HG02970 (cell line): ENCODE measurements around the gene TALDO1.

Source experiments
- ATAC-seq: cut with Tn5 transposase; IDR thresholded peaks from one replicate; pipeline ENCODE4 v1.9.1; 2021; ENCODE audit warnings: mild to moderate bottlenecking, moderate library complexity, moderate number of reproducible peaks; ENCODE audit not compliant: unreplicated experiment, low FRiP score

Gene TALDO1

DNA sequence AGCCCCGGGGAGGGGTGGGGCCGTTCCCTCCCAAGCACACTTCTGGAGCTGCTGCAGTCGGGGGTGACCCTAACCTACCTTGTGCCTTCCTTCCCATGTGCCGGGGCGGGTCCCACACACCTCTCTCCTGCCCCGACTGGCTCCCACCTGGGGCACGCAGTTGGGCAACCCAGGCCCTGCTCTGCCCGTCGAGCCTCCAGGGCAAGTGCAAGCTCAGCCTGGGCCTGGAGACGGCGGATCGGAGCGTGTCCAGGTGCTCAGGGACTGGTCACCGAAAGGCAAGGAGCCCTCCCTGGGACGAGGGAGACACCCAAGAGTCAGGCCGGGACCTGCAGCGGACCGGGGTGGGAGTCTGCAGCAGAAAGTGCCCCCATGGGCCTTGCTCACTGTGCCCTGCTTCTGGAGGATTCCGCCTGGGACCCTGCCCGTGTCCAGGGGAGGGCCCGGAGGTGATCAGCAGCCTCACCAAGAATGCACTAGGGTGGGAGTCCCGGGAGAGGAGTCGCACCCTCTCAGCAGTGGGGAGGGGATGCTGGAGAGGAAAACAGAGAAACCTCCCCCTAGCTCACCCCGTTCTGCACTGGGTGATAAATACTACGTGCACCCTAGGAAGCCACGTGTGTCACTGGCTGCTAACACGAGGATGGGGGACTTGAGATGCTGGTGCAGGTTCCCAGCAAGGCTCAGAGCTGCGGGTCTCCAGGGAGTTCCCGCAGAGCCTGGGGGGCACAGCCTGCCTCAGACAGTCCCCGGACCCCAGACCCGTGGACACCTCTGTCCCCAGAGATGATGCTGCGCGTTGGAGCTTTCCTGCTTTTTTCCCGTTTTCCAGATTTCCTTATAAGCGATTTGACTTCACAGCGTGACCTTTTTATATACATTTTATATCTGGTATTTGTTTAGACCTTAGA is 35.3 kb downstream of the TALDO1 start:
- ATAC-seq: no peak

DNA sequence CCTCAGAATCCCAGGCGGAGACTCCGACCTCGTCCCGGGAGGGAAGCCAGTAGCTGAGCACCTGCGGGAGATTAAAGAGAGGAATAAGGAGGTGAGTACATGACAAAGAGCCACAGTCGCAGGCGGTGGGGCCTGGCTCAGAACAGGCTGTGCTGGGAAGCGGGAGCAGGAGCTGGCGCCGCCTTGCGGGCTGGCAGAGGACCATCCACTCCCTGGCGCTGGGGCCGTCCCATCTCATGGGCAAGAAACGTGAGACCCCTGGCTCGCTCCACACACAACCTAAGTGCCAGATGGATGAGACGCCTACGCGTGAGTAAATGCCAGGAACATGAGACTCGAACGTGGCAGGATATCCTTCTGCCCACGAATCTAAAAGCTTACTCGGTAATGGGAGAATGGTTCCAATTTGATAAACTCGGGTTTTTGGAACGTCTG is 36.3 kb downstream of the TALDO1 start:
- no peak for ATAC-seq

DNA sequence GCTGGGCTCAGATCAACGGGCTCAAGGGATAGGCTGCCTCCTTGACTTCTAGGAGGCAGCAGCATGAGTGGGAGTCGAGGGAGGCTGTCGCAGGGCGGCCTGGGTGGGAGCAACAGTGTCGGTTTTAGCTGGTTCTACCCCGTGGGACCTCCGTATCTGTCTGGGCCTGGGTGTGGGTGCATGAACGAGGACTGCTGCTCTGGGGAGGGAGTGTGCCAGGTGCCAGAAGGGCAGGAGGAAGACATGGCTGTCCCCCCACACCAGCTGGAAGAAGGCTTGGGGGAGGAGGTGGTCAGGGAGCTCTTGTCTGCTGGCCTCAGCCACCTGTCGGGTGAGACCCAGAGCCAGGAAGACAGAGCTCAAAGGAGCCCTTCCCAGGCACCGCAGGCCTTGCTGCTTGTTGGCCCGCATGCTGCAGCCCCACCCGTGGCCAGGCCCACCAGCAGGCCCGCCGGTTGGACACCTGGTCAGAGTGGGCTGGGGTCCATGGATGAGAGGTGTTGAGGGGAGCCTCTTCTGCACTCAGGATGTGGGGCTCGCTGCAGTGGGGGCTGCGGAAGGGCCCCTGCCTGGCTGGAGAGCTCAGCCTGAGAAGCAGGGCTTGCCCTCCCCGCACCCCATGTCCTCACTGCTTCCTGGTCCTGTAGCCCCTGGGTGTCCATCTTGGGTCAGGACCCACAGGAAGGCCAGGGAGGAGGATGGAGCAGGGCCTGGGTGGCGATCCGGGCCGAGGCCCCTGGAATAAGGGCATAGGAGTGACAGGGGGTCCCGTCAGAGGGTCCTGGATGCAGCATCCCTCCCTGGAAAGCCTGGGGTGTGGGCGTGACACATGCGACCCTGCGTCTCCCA is 39.2 kb downstream of the TALDO1 start:
- no peak for ATAC-seq

DNA sequence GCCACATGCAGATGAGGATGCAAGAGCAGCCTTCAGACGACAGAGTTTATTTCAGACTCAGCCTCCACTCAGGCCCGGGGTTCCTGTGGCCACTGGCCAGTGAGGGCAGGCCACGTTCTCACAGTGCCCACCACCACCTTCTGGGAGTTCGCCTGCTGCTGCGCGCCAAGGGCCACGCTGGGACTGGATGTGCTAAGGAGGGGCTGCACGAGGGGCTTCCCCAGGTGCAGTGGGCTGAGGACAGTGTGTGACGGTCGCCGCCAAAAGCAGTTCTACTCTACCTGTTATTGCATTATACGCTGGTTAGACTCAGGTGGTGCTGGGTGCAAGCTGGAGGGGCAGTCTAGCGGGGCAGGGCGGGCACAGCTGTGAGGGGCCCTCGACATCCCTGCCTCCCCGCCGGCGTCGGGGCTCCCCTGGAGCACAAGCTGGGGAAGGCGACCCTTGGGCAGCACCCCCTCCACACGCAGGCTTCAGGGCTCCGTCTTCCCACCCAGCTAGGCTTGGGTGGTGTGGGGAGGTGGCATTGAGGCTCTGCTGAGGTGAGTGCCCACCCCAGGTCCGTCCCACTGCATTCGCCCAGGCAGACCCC is 39.9 kb downstream of the TALDO1 start:
- ATAC-seq: no peak

DNA sequence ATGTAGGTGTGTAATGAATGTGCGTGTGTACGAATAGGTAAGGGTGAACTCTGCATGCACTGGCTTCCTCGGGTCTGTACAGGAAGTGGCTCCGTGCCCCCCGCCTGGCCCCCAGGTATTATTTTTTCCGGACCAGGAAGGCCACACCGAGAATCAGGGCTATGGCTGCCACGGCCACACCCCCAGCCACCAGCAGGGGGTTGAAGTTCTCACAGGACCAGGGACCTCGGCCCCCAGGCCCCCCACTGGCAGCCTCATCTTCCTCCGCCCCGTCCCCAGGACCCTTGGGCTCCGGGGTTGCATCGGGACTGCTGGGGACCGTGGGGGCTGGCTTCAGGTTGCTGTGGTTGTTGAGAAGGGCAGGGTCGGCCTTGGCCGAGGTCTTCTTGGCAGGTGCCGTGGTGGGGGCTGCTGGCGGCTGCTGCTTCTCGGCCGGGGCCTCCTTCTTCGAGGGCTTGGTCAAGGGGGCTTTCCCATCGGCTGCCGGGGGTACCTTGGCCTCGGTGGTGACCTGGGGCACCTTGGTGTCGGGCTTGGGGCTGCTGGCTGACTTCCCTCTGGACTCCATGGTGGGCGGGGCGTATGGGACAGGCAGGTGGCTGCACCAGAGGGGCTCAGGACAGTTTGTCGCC is 40.9 kb downstream of the TALDO1 start:
- ATAC-seq: no peak

DNA sequence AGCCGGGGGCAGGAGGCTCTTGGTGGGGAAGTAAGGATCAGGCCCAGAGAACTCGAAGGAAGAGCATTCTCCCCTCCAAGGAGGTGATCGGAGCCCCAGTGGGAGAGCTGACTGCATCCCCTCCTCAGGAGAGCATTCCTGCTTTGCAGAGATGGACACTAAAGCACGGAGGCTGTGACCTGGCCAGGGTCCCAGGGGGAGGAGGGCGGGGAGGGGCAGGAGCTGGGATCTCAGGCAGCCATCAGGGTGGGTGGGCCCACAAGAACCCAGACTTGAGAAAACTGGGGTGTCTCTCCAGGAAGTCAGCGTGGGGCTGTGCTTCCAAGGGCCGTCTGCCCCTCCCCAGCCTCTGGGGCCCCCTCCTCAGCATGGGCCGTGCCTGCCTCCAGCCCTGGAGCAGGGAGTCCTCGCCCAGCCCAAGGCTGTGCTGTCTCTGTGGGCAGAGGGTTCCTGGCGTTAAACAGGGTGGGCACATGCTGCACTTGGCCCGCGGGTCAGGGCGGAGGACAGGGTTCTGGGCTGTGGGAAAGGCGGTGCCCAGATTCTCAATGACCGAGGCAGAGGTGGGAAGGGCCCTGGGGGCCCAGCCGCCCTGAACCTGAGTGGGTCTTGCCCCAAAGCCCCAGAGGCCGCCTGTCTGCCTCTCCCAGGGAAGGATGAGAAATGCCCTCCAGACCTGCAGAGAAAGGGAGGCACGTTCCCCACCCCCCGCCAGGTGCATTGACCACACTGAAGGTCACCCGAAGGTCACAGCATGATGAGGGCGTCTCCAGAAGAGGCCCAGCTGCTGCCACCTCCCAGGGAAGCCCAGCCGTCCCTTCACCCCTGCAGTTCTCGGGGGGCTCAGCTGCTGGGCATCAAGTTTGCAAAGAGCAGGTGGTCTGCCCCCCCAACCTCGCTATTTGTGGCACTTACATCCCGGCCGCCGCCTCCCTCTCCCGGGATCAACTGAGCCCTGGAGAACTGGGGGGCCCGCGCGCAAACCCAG is 42.0 kb downstream of the TALDO1 start:
- no peak for ATAC-seq

DNA sequence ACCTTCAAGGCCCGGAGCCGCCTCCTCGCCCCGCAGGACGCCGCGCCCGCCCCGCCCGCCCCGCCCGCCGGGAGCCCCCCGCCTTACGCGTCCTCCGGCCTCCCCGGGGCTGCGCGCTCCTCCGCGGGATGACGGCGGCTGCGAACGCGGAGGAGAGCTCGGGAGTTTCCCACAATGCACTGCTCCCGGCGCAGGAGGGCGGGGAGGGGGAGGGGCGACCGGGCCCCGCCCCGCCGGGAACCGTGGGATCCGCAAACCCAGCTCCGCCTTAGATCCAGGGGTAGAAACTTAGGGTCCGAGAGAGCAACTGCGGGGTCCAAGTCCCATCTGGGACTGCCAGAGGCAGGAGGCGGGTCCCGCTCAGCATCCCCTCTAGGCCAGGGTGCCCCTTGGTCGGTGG is 42.7 kb downstream of the TALDO1 start, which contains the start of gene CEND1:
Gene CEND1 (minus strand): TSS at position 148 of the 400 bp plus-strand sequence. CDS start 1,514 bp downstream, outside the sequence.
- no peak for ATAC-seq

DNA sequence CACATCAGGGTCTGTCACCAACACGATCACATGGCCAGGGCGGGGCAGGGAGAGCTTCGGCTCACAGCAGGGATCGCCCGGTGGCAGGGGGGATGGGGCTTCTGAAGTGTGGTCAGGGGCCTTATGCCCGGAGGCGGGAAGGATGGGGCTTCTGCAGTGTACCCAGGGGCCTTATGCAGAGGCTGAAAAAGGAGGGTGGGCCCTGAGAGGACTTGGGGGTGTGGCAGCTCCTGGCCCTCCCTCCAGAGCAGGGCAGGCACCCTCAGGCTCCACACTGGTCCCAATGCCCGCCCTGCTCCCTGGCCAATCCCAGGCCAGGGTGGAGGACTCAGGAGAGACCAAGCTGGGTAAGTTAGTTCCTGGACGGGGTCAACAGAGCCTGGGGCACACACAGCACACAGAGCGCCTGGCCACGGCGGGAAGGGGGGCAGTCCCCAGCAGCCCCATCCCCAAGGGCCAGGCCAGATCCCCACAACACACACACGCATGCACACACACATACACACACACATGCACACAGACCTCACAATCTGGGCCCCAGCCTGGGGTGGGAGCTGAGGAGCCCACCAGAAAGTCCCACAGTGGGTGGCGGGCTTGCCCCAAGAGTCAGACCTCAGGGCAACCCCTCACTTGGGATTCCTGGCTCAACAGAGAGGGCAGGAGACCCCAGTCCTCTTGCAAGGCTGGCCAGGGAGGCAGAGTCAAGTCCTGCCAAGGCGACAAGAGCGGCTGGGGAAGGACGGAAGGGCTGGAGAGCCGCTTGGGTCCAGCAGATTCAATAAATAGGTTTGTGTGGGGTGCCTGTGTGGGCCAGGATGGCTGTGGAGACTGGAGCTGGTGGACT is 43.7 kb downstream of the TALDO1 start:
- ATAC-seq: no peak

DNA sequence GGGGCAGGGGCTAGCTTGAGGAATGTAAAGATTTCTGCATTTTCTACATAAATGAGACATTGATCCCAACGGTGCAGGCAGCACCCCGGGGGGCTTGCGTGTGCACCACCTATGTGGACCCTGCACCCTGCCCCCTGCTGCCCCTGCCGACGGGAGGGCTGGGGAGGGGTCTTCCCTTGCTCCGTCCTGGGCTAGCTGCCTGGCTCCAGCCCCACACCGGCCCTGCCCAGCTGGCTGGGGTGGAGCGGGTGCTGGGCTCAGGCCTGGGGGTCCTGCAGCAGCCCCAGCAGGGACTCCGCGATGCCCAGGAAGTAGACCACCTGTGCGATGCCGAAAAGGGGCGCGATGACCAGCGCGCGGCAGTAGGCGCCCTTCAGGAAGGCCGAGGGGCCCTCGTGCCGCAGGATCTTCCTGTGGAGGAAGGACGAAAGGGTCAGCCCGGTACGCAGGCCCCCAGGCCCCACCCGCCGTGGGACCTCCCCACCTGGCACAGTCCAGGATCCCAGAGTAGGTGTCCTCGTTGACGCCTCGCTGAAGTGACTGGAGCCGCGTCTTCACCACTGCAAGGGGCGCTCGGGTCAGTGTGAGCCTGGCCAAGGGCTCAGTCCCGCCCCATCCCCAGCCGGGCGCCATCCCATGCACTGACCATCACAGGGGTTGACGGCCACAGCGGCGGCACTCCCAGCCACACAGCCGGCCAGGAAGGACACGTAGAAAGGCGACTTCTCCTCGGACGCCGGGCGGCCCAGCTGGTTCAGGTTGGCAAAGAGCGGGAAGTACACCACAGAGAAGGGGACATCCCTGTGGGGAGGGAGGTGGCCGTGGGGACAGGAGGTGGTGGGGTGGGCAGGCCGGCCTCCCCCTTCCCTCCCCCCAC is 44.6 kb downstream of the TALDO1 start:
- ATAC-seq: no peak

DNA sequence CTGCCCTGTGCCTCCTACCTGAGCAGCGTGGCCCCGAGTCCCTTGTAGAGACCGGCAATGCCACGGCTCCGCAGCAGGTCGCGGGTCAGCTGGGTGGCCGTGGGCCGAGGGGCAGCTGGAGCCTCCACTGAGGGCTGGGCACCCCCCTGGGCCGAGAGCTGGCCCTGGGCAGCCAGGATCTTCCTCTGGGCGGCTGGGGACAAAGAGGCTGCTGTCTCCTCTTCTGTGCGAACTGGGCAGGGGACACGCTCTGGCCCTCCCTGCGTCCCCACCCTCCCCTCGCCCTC is 45.2 kb downstream of the TALDO1 start:
- ATAC-seq: no peak

DNA sequence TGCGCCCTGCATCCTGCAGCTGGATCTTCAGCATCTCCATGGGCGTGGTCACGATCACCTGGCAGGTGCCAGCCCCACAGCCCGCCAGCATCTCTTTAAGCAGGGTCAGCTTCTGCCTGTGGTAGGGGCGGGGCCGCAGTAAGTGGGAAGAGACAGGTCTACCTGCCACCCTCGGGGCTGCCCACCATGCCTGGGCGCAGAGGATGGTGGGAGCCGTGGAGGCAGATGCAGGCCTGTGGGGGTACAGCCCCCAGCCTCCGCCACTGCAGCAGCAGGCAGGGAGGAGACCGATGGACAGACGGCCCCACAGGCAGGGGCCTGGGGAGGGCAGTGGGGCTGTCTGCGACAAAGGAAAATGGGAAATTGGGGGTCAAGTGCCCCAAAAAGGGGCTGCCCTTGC is 45.6 kb downstream of the TALDO1 start:
- ATAC-seq: no peak

DNA sequence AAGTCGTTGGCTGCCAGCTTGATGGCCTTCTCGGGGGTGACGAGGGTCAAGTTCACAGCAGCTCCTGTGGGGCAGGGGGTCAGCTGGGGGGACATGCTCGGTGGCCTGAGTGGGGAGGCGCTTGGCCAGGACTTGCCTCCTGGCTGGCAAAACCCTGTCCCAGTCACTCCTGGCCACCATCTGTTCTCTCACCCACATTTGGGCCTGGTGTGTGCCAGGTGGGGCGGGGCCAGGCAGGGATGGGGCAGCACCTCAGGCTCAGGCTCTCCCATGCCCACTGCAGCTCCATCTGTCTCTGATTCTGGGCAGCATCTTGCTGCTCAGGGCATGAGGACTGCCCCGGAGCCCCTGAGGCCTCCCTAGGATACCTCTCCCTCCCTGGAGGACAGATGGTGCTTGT is 46.3 kb downstream of the TALDO1 start:
- ATAC-seq: no peak

DNA sequence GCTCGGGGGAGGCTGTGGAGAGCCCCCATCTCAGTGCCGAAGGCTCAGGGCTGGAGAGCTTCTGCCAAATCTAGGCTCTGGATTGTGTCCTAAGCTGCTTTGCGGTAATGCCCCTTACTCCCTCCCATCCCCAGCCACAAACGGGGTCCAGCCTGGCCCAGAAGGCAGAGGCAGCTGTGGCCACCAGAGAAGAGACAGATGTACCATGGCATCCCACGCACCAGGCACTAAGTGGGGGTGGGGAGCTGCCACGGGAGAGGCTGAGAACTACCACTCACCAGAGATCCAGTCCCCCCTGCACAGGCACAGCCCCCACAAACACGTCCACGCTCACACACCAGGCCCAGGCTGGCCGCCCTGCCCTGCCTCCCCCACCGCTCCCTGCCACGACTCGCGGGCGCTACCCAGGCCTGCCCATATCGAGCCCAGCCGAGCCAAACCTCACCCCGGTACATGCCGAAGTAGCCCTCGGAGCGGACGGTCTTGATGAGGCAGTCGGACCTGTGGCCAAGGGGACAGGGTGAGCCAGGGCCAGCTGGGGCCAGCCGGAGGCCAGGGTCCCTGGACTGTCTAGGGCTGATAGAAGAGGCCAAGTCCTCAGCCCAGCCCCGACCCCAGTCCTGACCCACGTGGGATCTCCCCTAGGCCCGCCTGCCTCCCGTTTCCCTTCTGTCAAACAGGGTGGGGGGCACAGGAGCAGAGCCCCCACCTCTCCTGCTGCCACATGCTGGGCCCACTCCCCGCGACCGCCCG is 46.9 kb downstream of the TALDO1 start:
- no peak for ATAC-seq

DNA sequence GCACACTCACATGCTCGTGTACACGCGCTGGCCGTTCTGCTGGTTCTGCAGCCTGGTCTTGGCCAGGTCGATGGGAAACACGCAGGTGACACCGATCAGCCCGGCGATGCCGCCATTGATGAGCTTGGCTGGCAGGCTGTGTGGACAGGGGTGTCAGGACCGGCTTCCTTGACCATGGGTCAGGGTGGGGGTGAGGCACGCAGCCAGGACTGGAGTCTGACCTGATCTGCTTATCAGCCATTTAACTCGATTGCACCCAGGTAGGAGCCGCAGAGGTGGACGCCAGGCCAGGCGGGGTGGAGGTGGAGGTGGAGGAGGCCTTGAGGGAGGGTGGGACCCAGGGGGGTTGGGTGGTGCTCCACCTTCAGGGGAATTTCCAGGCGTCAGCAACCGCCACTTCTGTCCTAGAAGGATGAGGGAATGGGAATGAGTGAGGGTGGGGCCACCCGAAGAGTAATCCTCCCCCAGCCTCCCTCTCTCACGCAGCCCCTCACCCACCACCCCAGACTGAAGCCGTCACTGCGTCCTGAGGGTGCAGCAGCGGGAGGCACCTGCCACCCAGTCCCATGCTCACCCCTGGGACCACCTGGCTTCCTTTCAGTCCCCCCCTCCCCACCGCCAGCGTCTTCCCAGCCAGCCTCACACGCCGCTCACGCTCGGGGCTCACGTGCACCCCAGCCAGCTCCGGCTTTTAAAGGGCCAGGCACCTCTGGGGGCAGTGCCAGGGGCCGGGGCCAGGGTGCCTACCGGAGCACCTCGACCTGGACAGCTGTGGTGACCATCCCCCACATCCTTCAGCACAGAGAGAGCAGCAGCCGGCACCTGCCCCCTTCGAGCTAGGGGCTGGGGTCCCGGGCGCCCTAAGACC is 47.7 kb downstream of the TALDO1 start:
- ATAC-seq: no peak

DNA sequence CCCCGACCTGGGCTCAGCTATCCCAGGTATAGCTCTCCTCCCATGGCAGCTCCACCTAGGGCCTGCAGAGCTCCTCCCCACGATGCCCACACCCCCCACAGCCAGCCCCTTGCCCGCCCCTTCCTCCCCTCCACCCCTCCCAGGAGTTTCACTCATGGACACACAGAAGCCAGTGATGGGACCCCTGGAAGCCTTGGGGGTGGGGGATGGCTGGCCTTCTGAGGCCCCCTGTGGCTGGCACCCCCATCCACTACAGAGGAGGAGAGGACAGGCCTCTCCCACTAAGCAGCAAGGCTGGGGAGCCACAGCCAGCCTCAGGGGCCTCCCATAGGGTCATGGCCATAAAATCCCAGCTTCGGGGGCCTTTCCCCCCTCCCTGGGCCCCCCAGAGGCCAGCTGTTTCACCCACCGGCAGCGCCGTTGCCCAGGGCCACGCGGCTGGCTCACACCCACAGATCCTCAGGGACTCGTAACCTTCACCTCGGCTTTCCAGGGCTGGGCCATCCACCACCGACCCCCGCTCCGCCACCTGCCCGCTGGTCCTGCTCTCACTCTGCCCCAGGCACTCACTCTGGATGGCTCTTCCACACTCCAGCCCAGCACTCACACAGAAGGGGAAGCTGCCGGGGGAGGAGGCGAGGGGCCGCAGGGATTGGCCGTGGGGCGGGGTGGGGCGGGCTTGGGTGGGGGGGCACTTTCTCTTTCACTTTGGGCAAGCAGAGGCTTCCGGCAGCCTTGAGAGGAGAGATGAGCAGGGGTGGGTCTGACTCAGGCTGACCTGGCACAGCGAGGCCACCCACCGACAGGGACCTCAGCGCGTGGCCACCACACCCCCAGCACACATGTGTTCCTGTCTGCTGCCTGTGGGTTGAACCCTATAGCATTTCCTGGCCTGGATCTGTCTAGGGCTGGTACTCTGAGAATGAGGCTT is 48.6 kb downstream of the TALDO1 start:
- ATAC-seq: no peak
